Measurements from ENCODE around the gene MOB3C.

The MOB3C gene

DNA sequence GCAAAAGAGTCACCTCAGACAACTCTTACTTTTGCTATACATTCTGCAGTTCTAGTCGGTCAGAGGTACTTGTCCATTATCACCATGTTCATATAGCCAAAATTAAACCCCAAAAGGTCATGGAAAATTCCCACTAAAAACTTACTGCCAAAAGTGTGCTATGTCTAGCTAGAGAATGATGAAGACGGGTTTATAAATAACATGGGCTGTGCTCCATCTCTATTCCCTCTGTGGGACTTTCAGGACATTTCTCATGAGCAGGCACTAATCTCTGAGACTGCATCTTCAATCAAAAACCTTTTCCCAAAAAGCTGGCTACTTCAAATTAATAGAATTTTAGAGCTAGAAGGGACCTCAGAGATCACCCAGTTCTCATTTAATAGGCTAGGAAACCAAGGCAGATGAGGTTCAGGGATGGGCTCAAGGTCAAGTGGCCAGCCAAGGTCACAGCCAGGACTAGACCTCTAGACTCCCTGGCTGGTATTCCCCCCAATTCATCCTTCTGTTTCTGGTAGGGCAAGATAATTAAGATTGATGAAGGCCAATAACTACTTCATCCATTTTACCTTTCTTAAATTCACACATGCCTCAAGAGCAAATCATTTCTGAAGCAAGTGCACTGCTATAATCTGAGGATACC is 21.0 kb upstream of the MOB3C start:
- no peak for FAIRE-seq

DNA sequence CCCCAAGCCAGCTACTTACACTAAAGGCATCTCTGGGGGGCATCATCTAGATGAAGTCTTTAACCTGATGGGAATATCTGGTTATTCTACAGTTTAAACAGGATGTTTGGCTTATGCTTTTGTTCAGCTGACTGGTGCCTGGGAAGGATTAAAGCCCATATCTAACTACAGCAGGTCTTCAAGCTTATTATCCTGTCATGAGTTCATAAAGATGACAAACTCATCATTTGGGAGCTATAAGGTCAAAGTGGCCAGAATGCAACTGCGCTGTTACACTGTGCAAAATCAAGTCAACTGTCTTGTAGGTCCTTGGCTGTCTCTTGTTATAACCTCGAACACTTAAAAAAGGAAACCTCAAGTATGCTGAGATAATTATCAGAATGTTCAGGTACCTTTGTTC is 18.6 kb upstream of the MOB3C start:
- no peak for FAIRE-seq

DNA sequence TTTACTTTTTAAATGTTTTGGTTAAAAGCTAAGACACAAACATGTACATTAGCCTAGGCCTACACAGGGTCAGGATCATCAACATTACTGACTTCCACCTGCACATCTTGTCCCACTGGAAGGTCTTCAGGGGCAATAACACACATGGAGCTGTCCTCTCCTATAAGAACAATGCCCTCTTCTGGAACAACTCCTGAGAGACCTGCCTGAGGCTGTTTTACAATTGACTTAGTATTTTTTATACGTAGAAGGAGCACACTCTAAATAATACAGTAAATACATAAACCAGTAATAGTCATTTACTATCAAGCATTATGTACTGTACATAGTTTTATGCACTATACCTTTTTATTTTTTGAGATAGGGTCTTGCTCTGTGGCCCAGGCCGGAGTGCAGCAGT is 14.1 kb upstream of the MOB3C start:
- FAIRE-seq: no peak

DNA sequence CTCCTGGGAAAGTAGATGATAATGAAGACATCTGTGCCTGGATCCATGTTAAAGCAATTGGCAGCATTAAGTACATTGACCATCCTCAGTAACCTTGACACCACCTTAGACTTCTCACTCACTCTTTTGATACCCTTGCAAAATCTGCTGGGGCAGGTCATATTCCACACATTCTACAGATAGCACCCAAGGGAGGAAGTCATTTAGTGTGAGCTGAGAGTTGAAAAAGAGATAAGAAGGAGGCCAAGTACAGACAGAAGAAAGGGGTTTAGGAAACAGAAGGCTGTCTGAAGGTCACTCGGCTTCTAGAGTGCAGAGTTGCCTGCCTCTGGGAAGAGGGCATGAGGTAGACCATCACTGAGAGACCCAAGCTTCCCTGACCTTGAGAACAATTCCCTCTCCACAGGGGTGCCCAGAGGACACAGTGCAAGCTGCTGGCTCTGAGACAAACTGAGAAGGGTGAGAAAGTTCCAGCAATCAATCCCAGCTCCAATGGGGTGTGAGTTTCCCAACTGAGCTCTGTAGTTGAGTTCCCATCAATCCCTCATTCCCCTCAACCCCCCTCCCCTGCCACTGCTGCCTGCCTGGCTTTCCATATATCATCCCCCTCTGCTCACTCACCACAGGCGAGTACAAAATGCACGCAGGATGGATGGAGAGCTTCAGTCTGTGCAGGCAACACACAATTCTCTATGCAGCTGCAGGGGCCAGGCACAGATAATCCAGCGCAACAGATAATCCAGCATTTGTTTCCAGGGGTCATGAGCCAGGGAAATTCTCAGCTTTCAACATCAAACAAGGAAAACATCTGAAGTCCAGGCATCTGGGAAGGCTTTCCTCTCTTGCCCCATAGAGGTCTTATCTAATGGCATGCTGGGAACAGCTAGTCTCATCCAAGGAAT is 7.4 kb upstream of the MOB3C start:
- FAIRE-seq: no peak

DNA sequence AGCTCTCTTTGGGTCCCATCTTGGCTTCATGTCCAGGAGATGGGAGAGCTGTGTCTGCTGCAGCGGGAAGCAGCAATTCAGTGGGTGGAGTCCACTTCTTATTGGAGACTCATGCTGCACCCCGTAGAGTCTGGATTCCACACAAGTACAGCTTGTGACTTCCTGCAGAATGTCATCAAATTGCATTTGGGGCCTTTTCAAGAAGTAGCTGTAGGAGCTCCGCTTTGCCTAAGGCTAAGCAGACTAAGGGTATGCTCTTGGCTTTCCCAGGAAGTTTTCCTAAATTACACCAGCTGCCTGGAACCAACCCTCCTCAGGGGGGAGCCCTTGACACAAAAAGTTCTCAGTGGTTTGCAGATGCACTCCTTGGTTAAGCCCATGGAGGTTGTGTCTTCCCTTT is 5.7 kb upstream of the MOB3C start:
- no peak for FAIRE-seq

DNA sequence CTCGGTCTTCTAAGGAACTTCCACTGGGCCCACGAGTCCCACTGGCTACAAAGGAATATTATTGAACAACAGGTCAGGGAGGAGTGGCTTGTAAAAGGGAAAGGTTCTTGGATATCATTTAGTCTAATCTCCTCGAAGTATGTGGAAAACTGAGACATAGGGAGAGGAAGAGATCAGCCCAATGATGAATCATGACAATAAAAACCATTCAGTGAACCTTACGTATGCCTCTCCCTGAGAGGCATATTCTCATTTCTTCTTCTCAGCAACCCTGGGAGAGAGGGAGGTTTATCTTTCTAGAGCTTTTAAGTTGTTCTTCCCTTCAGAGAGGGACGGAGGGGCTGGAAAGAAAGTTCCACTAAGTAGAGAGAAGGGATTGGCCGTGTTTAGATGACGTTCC is 5.3 kb upstream of the MOB3C start:
- no peak for FAIRE-seq

DNA sequence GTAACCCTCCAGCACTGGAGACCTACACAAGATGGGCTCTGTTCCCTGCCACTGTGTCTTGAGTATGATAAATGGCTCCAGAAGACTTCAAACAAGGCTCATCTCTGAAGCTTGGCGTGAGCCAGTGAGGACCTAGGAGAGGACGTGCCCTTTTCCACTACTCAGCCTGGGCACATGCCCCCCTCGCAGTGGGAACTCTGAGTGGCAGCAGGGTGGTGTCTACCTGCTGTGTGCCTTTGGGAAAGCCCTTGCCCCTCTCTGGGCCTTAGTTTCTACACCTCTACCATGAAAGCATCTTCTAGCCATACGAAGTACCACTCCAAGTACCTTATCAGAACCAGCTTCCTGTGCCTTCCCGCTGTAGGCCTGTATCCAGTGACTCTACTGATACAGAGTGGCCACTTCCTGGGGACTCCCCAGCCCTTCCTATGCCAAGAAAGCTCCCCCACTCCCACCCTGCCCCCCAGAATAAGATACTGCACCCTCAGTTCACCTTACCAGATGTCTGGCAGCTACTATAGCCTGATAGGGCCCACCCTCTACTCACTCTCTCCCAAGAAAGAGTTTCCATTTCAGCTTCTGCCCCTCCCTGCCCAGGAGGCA is 3.1 kb upstream of the MOB3C start:
- no peak for FAIRE-seq

DNA sequence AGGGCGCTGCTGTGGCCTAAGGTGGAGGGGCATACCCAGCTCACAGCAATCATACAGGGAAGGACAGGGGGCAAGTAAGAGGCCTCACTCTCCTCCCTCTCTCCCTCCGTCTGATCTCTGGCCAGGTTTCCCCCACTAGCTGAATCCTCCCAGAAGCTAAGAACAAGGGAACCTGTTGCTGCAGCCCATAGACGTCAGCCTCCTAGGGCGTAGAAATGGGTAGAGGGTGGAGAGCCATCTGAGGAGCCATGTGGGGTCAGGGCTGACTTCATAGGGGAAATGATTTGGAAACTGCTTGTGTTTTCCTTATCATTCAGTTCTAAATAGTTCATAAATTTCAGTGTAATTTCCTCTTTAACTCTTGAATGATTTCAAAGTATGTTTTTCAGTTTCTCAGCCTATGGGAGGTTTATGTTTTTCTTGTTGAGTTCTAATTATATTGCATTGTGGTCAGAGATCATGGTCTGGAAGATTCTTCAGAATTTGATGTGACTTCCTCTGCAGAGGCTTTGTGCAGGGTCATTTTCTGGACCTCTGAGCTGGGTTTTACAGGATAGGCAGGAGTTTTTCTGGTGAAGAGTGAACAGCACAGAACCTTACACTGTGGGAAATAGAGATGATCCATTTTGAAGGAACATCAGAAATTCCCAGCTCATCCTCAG is 2.3 kb upstream of the MOB3C start:
- no peak for FAIRE-seq

DNA sequence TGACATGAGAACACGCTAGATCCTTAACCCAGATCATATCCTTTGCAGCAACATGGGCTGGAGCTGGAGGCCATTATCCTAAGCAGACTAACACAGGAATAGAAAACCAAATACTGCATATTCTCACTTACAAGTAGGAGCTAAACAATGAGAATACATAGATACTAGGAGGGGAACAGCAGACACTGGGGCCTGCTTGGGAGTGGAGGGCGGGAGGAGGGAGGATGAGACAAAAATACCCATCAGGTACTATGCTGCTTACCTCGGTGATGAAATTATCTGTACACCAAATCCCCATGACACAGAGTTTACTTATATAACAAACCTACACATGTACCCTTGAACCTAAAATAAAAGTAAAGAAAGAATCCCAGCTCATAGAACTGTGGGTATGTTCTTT is 1.2 kb upstream of the MOB3C start:
- no peak for FAIRE-seq

DNA sequence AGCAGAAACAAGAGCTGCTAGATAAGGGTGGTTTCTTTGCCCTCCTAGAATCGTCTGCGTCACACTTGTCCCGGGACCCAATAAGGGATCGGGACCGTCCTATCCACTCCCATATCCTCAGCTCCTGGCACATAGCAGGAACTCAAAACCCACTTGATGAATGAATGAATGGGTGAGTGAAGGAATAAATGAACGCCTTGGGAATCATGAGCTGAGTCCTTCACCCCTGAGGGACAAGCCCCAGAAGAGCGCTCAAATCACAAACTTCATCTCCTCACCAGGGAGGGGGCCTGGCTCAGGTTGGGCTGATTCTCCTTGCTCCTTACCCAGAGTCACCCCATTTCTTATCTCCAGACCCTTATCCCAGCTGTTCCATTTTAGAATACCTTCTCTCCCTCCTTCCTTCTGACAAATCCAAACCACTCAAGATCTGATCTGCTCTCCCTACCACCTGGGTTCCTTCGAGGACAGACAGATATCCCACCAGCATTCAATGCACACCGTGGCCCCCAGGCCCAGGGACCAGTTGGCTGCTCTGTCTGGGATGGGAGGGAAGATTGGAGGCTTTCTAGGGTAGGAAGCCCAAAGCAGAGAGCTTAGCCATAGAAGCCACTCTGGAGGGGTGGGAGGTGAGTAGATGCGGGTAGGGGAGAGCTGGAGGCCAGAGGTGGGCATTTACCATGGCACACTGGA is 643 bp upstream of the MOB3C start:
- no peak for FAIRE-seq

DNA sequence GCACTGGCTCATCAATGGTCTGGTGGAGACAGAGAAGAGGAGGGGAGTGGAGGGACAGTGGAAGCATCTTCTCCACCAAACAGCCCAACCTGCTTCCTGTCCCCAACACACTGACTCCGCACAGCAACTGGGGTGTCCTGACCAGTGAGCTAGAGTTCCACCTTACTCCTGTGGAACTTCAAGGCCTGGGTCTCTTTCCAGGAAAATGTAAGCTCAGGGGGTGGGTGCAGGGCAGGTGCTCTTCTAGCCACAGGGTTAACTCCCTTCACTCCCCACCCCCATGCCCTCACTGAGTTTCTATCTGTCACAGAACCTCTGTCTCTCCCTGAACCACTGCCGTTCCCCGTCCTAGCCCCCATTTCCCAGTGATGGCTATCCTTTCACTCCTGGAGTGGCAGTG is 876 bp downstream of the MOB3C start:
- no peak for FAIRE-seq

DNA sequence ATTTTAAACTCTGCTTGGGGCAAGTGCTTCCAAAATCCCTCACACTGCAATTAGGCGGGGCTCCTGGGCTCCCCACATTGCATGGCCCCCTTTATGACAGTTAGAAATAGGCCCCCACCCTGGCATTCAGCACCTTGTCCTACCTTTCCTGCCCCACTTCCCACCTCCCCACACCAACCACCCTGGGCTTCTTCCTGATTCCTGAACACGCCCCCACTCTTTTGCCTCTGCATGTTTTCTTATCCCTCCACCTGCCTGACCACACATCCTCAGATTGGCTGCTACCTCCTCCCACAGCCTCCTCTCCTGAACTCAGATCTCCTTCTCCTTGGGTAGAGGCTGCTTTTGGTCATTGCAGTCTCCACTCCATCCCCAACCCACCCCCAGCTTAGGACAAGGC is 1.5 kb downstream of the MOB3C start:
- FAIRE-seq: no peak

DNA sequence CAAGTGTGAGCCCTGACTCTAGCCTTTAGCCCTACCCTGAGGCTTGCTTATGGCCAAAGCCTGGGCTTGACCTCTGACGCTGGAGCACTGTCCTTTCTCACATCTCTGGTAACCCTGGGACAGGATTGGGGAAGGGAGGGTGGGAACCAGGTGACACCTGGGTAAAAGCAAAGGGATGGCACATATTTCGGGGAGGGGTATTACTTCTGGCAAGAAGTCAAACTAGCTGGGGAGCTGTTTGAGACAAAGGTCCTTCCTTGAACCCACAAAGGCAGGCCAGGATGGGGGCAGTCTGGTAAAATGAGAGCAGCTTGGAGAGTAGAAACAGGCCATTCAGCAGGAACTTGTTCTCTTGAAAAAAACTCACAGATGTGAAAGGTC is 2.0 kb downstream of the MOB3C start:
- no peak for FAIRE-seq

DNA sequence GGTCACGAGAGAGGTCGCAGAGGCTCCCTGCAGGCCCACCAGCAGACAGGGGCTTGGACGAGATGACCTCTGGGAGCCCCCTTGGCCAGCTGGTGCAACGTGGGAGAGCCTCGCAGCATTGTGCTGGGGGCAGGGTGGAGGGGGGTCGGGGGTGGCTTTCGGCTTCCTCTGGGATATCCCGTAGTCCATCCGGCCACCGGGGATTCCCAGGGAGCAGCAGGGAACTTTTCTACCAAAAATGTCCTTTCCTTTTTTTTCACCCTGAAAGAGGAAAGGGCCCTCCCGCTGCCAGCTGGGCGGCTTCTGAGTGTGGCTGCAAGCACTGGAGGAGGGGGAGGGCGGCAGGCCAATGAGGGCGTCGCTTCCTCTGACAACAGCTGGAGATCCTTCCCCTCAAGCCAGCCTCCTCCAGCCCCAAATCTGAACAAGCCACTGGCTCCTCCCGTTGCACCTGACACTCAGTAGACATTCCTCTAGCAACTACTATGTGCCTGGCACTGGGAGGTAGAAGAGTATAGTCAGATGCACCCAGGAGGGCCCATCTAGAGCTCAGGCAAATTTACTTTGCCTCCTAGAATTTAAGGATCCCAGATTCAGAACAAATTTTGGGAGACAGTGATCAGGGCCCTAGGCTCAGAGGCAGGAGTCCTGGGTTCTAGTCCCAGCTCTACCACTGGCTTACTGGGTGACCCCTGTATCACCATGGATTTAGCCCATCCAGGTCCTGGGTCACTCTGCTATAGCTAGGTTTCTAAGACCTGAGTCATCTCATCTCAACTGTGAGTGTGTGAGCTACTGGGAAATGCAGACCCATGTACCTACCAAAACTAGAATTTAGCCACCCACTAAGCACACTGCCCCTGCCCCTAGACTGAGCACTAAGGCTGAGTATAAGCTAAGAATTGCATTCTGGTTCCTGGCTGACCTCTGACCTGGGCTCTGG is 2.7 kb downstream of the MOB3C start:
- no peak for FAIRE-seq

DNA sequence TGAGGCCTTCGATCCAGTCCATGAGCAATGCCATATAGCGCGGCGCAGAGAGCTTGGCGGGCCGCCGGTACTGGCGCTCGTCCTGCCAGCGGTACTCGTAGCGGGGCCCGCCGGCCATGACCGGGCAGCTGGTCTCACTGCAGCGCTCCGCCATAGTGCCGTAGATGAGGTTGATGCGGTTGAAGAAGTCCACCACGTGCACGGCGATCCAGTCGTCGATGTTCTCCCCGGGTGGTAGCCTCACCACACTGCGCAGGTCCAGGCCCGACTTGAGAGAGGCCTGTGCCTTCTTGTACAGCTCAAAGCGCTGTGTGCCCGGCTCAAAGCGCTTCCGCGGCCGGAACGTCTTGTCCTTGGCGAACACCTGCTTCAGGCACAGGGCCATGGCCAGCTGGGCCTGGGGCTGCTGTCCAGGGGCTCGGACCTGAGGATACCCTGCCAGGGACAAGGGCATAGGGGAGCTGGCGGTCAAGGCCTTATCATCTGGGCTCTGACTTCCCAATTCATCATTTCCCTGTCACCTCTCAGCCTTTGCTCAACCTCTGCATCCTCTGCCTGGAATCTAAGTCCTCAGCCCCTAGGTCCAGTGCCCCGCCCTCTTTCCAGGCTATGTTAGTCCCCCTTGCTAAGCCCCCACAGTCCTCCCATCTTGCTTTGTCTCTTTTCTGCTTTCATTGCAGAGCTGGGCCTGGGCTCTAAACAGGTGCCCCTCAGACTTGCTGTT is 3.5 kb downstream of the MOB3C start:
- no peak for FAIRE-seq

DNA sequence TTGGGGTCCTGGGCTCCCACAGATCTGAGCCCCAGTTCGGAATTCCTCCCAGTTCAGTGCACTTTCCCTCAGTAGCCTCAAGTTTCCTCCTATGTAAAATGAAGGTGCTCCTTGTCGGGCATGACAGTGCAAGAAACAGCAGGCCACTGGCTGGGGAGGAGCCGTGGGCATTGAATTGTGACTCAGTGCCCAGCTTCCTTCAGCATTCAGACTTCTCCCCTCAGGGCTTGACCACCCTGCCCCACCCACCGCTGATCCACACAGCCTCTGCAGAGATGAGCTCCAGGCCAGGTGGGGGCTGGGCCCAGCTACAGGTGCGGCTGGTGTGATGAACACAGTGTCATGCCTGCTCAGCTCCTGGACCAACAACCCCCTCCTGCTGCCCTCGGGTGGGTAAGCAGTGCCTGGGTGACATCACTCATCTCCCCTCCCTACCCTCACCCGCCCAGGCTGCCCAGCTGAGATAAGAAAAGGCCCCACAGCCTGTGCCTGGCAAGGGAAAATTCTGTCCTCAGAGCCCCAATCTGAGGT is 4.9 kb downstream of the MOB3C start:
- no peak for FAIRE-seq

DNA sequence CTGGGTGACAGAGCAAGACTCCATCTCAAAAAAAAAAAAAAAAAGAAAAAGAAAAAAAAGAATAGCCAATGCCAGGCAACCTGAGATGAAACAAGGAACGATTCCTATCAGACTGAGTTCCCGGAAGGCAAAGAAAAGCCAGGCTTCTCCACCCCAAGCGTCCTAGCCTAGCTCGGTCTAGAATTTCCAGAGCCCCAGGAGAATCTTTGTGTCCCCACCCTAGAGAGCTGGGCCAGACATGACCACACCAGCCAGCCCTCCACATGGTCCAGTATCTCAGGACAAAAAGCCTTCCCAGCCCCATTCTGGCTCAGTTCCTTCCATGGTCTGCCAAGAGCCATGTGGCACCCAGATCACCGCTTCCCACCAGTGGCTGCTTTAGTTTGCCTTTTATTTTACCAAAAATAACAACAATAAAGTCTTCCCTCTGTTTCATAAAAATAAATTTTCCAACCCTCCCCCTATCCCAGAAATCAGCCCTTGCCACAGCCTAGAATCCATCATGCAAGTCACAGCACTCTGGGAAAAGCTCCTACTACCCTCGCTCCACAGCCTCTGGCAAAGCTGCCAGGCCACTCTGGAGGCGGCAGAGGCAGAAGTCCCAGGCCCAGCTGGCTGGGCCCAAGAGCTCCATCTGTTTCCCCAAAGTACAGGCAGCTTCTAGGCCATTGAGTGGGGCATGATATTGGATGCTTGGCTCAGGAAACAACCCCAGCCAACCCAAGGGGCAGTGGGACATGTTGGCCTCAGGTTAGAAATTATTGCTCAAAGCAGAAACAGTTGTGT is 9.1 kb downstream of the MOB3C start:
- no peak for FAIRE-seq

DNA sequence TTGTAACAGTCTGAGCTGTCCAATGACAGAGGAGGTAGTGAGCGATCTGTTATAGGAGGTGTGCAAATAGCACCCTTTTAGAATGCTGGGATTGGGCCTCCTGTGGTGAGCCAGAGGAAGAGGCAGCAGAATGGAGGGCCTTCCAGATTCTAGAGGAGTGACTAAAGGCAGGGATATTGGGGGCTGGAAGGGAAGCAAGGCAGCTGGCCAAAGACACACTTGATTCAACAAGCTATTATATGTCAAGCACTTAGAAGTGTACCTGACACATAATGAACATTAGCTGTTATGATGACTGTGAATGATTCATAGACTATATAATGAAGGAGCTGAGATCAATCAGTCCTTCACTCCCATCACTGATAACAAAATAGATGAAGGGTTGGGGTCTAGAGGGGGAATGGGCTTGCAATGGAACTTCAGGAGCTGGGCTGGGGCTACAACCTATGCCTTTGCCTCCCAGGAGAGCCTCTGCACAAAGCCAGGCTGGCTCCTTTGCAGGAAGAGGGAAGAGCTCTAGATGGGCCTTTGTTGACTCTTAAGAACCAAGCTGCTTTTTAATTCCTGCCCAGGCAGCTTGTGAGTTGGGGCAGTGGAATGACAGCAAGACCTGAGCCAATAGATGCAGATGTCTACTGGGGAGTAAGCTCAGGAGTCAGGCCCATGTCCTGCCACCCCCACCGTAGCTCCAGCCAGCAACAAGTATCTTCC is 10.2 kb downstream of the MOB3C start:
- no peak for FAIRE-seq

DNA sequence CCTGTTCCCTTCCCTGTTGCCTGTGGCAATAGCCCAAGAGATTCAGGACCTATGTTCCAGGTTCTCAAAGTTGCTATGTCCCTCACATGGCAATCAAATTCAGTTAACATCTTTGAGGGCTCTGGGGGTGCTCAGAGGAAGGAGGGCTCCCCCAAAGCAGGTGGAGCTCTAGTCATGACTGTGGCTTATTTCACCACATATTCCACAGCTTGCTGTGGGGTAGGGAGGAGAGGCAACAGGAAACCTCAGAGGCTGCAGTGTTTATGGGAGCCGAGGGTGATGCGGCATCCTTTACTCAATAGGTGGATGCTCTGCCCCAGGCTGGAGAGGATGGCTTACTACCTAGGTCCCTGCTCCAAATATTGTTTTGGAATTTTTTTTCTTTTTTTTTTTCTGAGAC is 11.4 kb downstream of the MOB3C start:
- no peak for FAIRE-seq
